Tibial artery (tissue), 4 donors: ENCODE data around the gene PSPH.
A peak's percentile ranks its signal among the peaks of the same experiment; 100 is the strongest.

ENCODE experiments used
- DNase-seq, 2 donors: peaks; one replicate each; pipeline ENCODE4 v3.0.0-alpha.2; 2019
- H3K27ac ChIP-seq, 2 donors: fragments of 200-600 bp; sonication (generic) in 1 of 2; 1 replicate in 1 of 2; 2 replicates in 1 of 2; pipeline ENCODE4 v1.5.1; 2018 to 2019; ENCODE audit warnings: mild to moderate bottlenecking in 1 of 2
- H3K27me3 ChIP-seq, 2 donors: fragments of 200-600 bp; sonication (generic) in 1 of 2; one replicate each; pipeline versions ENCODE4 v1.5.1 to v1.6.0; 2016 to 2019
- H3K36me3 ChIP-seq, 3 donors: fragments of 200-600 bp; sonication (generic) in 2 of 3; one replicate each; pipeline ENCODE4 v1.5.1; 2016 to 2019; ENCODE audit warnings: mild to moderate bottlenecking in 2 of 3
- H3K4me1 ChIP-seq, 4 donors: fragments of 200-600 bp; sonication (generic) in 2 of 4; 1 replicate in 3 of 4; 2 replicates in 1 of 4; pipeline ENCODE4 v1.5.1; 2016 to 2019
- H3K4me3 ChIP-seq, 2 donors: fragments of 200-600 bp; sonication (generic) in 1 of 2; 1 replicate in 1 of 2; 2 replicates in 1 of 2; pipeline ENCODE4 v1.5.1; 2018 to 2019; ENCODE audit warnings: mild to moderate bottlenecking in 2 of 2
- H3K9me3 ChIP-seq, 3 donors: fragments of 200-600 bp; sonication (generic) in 1 of 3; one replicate each; pipeline ENCODE4 v1.5.1; 2016 to 2019
- intact Hi-C: fragments of 100-400 bp; cut with DNase I; formaldehyde crosslinking; loops from one replicate; pipeline ENCODE4 v1.15.0; 2023; ENCODE audit warnings: low total_unique reads
- TF ChIP-seq, protein P1 (sequence below), 2 experiments: fragments of 200-600 bp in 1 of 2; fragments of 450-650 bp in 1 of 2; IDR thresholded peaks; one replicate each; pipeline ENCODE4 v1.5.1; 2017 to 2019; ENCODE audit warnings: antibody characterized with exemption in 2 of 2, mild to moderate bottlenecking in 1 of 2, moderate library complexity in 1 of 2

PSPH gene

DNA sequence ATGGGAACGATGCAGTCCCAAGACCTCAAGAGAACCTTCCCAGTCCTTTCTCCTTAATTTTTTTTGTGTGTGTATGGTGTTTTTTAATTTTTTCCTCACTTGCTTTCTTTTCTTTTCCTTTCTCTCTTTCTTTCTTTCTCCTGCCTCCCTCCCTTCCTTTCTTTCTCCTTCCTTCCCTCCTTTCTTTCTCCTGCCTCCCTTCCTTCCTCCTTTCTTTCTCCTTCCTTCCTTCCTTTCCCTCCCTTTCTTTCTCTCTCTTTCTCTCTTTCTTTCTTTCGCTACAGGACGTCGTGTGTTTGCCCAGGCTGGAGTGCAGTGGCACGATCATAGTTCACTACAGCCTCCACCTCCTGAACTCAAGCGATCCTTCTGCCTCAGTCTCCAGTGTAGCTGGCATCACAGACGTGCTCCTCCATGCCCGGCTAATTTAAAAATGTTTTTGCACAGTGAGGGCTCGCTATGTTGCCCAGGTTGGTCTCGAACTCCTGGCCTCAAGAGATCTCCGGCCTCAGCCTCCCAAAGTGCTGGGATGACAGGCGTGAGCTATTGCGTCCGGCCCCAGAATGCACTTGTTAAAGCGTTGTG, 87.6 kb downstream of the PSPH start:
- Histone ChIP-seq H3K4me1 (peaks cover 0 to 29% (median 16%) of the 10 kb centered on the region in 4 donors), H3K36me3 (peaks cover 0 to 12% (median 0%) of the 10 kb centered on the region in 3 donors), H3K27me3 (no peaks in the 10 kb centered on the region), H3K27ac (peak overlapping the region; percentile 94 to 97), H3K4me3 (peak overlapping the region; percentile 72 to 88), H3K9me3 (no peaks in the 10 kb centered on the region)
- no peak for DNase-seq
- intact Hi-C loops, result loop anchor here (10.0 kb wide), 1 partner anchor 79 kb away; the partner anchor contains the start of gene ZNF713
- TF ChIP-seq, protein P1, sequence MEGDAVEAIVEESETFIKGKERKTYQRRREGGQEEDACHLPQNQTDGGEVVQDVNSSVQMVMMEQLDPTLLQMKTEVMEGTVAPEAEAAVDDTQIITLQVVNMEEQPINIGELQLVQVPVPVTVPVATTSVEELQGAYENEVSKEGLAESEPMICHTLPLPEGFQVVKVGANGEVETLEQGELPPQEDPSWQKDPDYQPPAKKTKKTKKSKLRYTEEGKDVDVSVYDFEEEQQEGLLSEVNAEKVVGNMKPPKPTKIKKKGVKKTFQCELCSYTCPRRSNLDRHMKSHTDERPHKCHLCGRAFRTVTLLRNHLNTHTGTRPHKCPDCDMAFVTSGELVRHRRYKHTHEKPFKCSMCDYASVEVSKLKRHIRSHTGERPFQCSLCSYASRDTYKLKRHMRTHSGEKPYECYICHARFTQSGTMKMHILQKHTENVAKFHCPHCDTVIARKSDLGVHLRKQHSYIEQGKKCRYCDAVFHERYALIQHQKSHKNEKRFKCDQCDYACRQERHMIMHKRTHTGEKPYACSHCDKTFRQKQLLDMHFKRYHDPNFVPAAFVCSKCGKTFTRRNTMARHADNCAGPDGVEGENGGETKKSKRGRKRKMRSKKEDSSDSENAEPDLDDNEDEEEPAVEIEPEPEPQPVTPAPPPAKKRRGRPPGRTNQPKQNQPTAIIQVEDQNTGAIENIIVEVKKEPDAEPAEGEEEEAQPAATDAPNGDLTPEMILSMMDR (IDR thresholded peaks at IDR 0.05), result no peak

DNA sequence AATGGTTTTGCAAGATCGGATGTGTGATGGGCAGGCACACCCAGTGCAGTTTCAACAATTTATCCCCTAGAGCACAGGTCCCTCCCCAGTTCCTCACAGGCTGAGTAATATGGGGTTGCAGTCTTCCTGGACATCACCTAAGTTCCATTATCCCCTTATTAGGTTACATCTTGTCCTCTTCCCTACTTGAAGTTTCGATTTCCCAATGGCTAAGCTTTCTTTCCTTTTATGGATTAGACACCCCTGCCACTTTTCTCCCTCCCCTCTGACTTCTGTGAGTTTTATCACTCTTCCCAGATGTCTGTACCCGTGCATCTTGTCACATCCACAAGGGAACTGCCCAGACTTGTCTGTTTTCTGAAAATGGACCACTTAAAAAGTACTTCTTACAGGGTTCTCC, 89.2 kb downstream of the PSPH start:
- Histone ChIP-seq H3K9me3 (no peaks in the 10 kb centered on the region), H3K36me3 (peaks cover 0 to 3% (median 0%) of the 10 kb centered on the region in 3 donors), H3K4me1 (peaks cover 0 to 29% (median 15%) of the 10 kb centered on the region in 4 donors), H3K27me3 (no peaks in the 10 kb centered on the region), H3K4me3 (no peak overlapping the region), H3K27ac (no peak overlapping the region)
- TF ChIP-seq, protein P1 (IDR thresholded peaks at IDR 0.05), result no peak
- intact Hi-C loops, result loop anchor here (10.0 kb wide), 1 partner anchor 77 kb away; the partner anchor contains the start of gene ZNF713
- no peak for DNase-seq
